ENCODE results near the gene EMID1.

Gene EMID1

DNA sequence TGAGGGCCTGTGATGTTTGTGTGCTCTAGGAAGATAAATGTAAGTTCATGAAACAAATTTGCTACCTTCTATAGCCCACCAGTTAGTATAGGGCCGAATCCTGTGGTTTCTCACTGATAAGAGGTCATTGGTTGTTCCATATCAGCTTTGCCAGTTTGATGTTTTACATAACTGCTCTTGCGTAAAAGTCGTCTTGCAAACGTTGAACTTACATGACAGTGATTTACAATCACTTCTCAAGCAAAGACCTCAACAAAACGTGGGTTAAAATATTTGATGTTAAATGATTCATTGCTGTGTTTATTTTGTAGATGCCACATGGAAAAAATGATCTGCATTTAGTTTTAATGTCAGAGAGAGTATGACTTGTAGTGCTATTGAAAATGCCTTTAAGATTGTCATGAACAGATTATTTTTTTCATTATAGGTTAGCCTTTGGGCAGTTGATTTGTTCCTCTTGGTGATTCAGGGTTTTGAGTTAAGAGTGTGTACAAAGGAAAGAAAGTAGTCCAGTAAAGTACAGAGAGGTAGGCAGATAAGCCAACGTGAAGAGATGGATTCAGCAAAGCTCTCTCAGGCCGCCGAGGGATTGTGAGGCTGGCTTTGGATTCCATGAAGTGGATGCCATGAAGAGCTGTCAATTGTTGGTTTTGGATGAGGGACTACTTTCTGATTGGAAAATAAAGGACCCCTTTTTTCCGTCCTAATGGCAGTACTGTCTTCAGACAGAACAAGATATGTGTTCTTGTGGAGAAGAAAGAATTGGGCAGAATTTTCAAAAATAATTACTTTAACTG lies 65.0 kb downstream of the EMID1 start:
- Histone ChIP-seq H2AFZ (ENCODE audit: low read depth) (no peak overlapping the region), H3K36me3 (ENCODE audit: insufficient read depth) (peaks cover 31% of the 10 kb centered on the region; the same call in 1 of the 2 replicates), H3K27me3 (ENCODE audit: insufficient read depth, low read depth) (no peaks in the 10 kb centered on the region), H3K4me3 (IDR thresholded peaks at IDR 0.05; ENCODE audit: insufficient read depth, low read depth, low read length) (no peak overlapping the region), H3K4me2 (peak overlapping the region; percentile 95), H3K4me1 (ENCODE audit: low read depth, poor library complexity, severe bottlenecking) (peaks cover 61% of the 10 kb centered on the region), H3K79me2 (ENCODE audit: insufficient read depth, low read depth) (peaks cover 94% of the 10 kb centered on the region), H4K20me1 (ENCODE audit: insufficient read depth) (peaks cover 58% of the 10 kb centered on the region), H3K9ac (peak overlapping the region; percentile 100; the same call in 1 of the 2 replicates), H3K27ac (no peak overlapping the region; the same call in 1 of the 2 replicates)
- TF ChIP-seq, protein P1, sequence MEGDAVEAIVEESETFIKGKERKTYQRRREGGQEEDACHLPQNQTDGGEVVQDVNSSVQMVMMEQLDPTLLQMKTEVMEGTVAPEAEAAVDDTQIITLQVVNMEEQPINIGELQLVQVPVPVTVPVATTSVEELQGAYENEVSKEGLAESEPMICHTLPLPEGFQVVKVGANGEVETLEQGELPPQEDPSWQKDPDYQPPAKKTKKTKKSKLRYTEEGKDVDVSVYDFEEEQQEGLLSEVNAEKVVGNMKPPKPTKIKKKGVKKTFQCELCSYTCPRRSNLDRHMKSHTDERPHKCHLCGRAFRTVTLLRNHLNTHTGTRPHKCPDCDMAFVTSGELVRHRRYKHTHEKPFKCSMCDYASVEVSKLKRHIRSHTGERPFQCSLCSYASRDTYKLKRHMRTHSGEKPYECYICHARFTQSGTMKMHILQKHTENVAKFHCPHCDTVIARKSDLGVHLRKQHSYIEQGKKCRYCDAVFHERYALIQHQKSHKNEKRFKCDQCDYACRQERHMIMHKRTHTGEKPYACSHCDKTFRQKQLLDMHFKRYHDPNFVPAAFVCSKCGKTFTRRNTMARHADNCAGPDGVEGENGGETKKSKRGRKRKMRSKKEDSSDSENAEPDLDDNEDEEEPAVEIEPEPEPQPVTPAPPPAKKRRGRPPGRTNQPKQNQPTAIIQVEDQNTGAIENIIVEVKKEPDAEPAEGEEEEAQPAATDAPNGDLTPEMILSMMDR (conservative IDR thresholded peaks at IDR 0.05; ENCODE audit: low read depth, low read length) = no peak

DNA sequence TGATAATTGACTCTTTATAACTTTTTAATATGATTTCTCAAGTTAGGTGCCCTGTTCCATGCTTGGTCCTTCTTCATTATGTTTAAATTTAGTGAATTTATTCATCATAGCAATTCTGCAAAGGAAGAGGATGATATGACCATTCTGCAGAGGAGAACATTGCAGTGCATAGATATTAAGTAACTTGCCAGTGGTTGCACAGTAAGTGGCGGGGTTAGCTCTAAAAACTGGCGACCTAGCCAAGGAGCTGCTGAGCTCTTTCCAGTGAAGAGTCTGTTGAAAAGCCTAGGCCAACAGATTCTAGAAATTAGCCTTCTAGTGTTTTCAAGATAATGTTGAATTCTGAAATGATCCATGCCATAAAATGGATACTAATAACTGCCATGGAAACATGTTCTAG lies 66.9 kb downstream of the EMID1 start:
- no peak overlapping the region for H3K4me3 ChIP-seq (IDR thresholded peaks at IDR 0.05; ENCODE audit: insufficient read depth, low read depth, low read length)
- no peak overlapping the region for H3K27ac ChIP-seq
- peaks cover 98% of the 10 kb centered on the region for H3K79me2 ChIP-seq (ENCODE audit: insufficient read depth, low read depth)
- no peak overlapping the region for H3K9ac ChIP-seq
- no peak overlapping the region for H2AFZ ChIP-seq (ENCODE audit: low read depth)
- TF ChIP-seq, protein P1 (conservative IDR thresholded peaks at IDR 0.05; ENCODE audit: low read depth, low read length) = no peak
- H4K20me1 ChIP-seq (ENCODE audit: insufficient read depth) = peaks cover 76% of the 10 kb centered on the region
- peaks cover 70% of the 10 kb centered on the region for H3K4me1 ChIP-seq (ENCODE audit: low read depth, poor library complexity, severe bottlenecking)
- no peaks in the 10 kb centered on the region for H3K27me3 ChIP-seq (ENCODE audit: insufficient read depth, low read depth)
- peak overlapping the region; percentile 5; the same call in 1 of the 2 replicates for H3K4me2 ChIP-seq
- peaks cover 36% of the 10 kb centered on the region; the same call in 1 of the 2 replicates for H3K36me3 ChIP-seq (ENCODE audit: insufficient read depth)

DNA sequence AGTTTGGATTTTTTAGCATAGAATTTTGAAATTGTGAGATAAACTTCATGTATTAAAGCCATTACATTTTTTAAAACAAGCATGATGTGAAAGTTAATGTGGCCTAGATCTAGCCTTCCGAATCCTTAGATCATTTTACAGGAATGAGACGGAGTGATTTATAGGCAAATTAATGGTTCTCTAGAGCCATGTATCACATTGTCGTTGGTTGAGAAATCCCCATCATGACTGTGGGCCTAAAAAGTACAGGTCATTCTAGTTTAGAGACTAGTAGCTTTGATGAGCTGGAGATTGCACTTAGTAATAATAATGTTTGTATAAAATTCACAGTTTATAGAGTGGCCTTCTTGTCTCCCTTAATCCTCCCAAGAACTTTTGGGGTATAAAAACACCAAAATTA lies 69.5 kb downstream of the EMID1 start:
- Histone ChIP-seq H3K27ac (no peak overlapping the region), H3K4me1 (ENCODE audit: low read depth, poor library complexity, severe bottlenecking) (peaks cover 74% of the 10 kb centered on the region), H3K4me3 (IDR thresholded peaks at IDR 0.05; ENCODE audit: insufficient read depth, low read depth, low read length) (no peak overlapping the region), H3K79me2 (ENCODE audit: insufficient read depth, low read depth) (peaks cover 100% of the 10 kb centered on the region), H3K9ac (no peak overlapping the region), H3K36me3 (ENCODE audit: insufficient read depth) (peaks cover 46% of the 10 kb centered on the region; the same call in 1 of the 2 replicates), H3K4me2 (no peak overlapping the region), H3K27me3 (ENCODE audit: insufficient read depth, low read depth) (no peaks in the 10 kb centered on the region), H2AFZ (ENCODE audit: low read depth) (no peak overlapping the region), H4K20me1 (ENCODE audit: insufficient read depth) (peaks cover 81% of the 10 kb centered on the region)
- TF ChIP-seq, protein P1 (conservative IDR thresholded peaks at IDR 0.05; ENCODE audit: low read depth, low read length) = no peak

DNA sequence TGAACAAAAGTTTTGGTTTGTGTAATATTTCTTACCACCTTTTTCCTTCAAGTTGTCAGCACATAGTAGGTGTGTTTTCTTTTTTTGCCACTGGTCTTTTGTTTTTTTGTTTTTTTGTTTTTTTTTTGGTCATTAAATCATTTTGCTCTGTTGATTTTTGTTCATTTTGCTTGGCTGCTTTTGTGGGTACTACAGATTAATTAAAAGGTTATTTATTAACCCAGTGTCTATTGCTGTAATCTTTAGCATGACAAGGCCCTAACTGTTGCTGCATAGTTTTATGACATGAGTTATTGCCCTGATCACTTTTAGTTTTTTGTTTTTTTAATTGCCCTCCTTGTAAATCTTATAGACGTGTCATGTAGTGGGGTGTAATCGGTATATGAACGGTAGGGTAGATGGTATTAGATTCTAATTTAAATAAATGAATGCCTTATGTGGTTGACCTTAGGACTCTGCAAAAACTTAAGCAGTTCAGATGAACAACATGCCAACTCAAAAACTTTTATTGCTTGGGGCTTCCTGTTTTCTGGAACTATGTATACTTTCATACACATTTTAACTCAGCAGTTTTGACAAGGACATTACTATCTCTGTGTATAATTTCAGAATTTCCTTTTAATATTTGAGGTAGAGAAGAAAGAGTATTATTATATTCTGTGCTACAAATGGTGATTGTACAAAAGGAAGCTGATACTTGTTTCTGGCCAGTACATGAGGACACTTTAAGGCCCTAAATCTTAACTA lies 70.3 kb downstream of the EMID1 start:
- no peak overlapping the region for H3K4me3 ChIP-seq (IDR thresholded peaks at IDR 0.05; ENCODE audit: insufficient read depth, low read depth, low read length)
- H3K4me2 ChIP-seq = peak overlapping the region; percentile 6; the same call in 1 of the 2 replicates
- peaks cover 37% of the 10 kb centered on the region; the same call in 1 of the 2 replicates for H3K36me3 ChIP-seq (ENCODE audit: insufficient read depth)
- H3K27ac ChIP-seq = peak overlapping the region; percentile 3; the same call in 1 of the 2 replicates
- H4K20me1 ChIP-seq (ENCODE audit: insufficient read depth) = peaks cover 75% of the 10 kb centered on the region
- no peaks in the 10 kb centered on the region for H3K27me3 ChIP-seq (ENCODE audit: insufficient read depth, low read depth)
- H3K79me2 ChIP-seq (ENCODE audit: insufficient read depth, low read depth) = peaks cover 100% of the 10 kb centered on the region
- H3K4me1 ChIP-seq (ENCODE audit: low read depth, poor library complexity, severe bottlenecking) = peaks cover 66% of the 10 kb centered on the region
- TF ChIP-seq, protein P1 (conservative IDR thresholded peaks at IDR 0.05; ENCODE audit: low read depth, low read length) = no peak
- H2AFZ ChIP-seq (ENCODE audit: low read depth) = no peak overlapping the region
- no peak overlapping the region for H3K9ac ChIP-seq
